ENCODE data around the gene PTAR1. TPM values are rescaled to one million over a fixed set of nuclear protein-coding genes. Genes with fewer than 3 reads are reported as not detected.

The PTAR1 gene
- total RNA-seq, 1 experiment from 2014 or later, result 32.2 TPM

DNA sequence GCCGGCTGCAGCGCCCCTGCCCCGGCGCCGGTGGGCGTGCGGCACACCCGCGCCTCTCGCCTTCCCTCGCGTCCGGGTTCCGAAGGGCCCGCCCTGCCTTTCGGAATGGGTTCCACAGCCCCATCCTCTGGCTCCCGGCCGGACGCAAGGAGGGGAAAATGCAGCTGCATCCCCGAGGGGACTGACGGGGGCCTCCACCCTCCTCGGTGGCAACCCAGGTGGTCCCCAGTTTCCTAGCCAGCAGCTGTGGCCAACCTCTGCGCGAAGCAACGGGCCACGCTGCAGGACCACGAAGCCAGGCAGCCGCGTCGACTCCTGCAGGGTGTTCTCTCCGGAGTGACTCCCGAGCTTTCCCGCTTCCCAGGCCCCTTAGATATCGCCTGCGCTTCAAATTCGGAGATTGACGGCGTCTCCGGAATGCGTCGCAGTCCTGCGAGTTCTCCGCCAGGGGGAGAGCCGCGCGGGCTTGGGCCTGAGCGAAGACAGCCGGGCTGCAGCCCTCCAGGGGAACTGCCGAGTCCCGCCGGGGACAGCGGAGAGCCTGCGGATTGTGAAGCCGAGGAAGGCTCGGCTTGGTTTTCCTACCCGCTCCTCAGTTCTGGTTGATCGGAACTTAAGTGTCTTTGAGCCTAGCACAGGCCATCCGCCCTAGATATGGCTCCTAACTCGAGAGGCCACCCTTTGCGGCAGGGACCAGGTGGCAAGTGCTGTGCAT lies 87.1 kb downstream of the PTAR1 start (continued):
- TF ChIP-seq SP1 (IDR thresholded peaks at IDR 0.05; ENCODE audit: low read depth), result no peak
- peak; percentile 63 for TF ChIP-seq RAD21 (IDR thresholded peaks at IDR 0.05; ENCODE audit: low read depth)

DNA sequence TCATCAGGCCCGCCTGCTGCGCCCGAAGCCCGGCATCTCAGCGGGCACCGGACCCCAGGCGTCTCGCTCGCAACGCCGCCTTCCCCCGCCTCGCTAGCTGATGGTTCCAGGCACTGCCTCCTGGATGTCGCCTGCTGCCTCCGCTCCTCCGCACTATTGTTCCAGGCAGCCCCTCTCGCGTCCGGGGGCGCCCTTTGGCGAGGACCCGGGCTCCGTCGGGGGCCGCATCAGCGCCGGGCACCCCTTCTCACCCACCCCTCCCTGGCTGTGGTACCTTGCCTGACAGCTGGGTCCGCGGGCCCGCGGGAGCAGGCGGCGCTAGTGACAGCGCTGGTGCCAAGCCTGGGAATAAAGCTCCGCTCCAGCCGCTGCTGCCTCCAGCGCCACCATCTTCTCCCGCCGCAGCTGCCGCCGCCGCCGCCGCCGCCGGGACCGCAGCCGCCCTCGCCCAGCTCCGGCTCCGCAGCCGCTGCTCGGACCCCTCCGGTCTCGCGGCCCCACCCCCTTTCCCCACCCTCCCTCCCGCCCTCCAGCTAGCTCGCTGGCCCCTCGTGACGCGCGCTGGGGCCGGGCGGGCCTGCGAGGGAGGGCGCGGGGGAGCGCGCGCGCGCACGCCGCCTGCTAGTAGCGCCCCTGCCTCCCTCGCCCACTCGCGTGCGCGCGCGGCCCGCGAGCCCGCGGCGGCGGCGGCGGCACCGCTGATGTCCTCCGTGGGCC lies 87.8 kb downstream of the PTAR1 start, which contains the start of gene APBA1:
APBA1 (minus strand) TSS at position 493 of the 717 bp plus-strand sequence.
- Histone ChIP-seq H3K4me3 (replicated peaks in 1 of 2; ENCODE audit: low read depth in 1 of 2, low read length in 2 of 2) (peak within 1 kb of the TSS; percentile 47 to 55), H3K79me2 (ENCODE audit: insufficient read depth, low read length) (no peaks in the 10 kb centered on the region), H3K27ac (ENCODE audit: low read depth, low read length) (peak within 1 kb of the TSS; percentile 1; the same call in 1 of the 2 replicates), H3K9me2 (ENCODE audit: insufficient read depth) (no peaks in the 10 kb centered on the region), H3K4me2 (ENCODE audit: low read length) (peak within 1 kb of the TSS; percentile 90), H3K9ac (ENCODE audit: low read length) (peak within 1 kb of the TSS; percentile 37), H4K20me1 (ENCODE audit: insufficient read depth) (no peaks in the 10 kb centered on the region), H3K36me3 (ENCODE audit: control insufficient read depth in 1 of 2, insufficient read depth in 2 of 2, low read length in 2 of 2) (no peaks in the 10 kb centered on the region), H2AFZ (ENCODE audit: low read depth, low read length, poor library complexity, severe bottlenecking) (peak within 1 kb of the TSS; percentile 95), H3K27me3 (ENCODE audit: insufficient read depth, low read length) (peaks cover 10% of the 10 kb centered on the region; the same call in 1 of the 2 replicates), H3K9me3 (ENCODE audit: control insufficient read depth in 1 of 2, insufficient read depth in 1 of 2, low read depth in 1 of 2, low read length in 2 of 2) (no peaks in the 10 kb centered on the region), H3K4me1 (ENCODE audit: control insufficient read depth in 1 of 2, insufficient read depth in 2 of 2, low read length in 2 of 2) (peaks cover 3 to 14% of the 10 kb centered on the region in 2 experiments; a peak in 3 of 4 replicates)
- ChIA-PET CTCF (interaction anchor here (0.9 to 3.0 kb wide), 15 partner anchors 10 to 439 kb away, joined by 3 to 12 read pairs (median 5); no protein-coding TSS in a partner anchor), POLR2A (no interaction called here), RAD21 (ENCODE audit: low non-redundant PET in 1 of 2, low total read pairs in 2 of 2, uncharacterized antibody in 2 of 2, unreplicated experiment in 2 of 2) (interaction anchor here in 1 of 2 experiments (1.9 kb wide), 1 partner anchor 248 kb away, joined by 5 read pairs; no protein-coding TSS in a partner anchor)
- DNase-seq (ENCODE audit: low read depth, low spot score), result no peak
- no TSS peak for BruUV-seq (replicated peaks)
- intact Hi-C loops (cut with micrococcal nuclease), result loop anchor here (1.0 to 5.0 kb wide), 5 partner anchors 85 to 260 kb away; no protein-coding TSS in a partner anchor
- peak; percentile 56 for ATAC-seq
- TF ChIP-seq SRF (IDR thresholded peaks at IDR 0.05; ENCODE audit: low read depth), result no peak
- TF ChIP-seq CBX3 (IDR thresholded peaks at IDR 0.05; ENCODE audit: low read depth), result no peak
- no peak for TF ChIP-seq EZH2 (IDR thresholded peaks at IDR 0.05)
- no peak for TF ChIP-seq TCF7L2 (IDR thresholded peaks at IDR 0.05; ENCODE audit: borderline replicate concordance, extremely low read depth, insufficient read depth, insufficient read length)
- no peak for TF ChIP-seq POLR2AphosphoS5 (IDR thresholded peaks at IDR 0.05; ENCODE audit: low read depth, low read length)
- no peak for TF ChIP-seq CEBPB (IDR thresholded peaks at IDR 0.05; ENCODE audit: low read depth)
- TF ChIP-seq, protein P1, sequence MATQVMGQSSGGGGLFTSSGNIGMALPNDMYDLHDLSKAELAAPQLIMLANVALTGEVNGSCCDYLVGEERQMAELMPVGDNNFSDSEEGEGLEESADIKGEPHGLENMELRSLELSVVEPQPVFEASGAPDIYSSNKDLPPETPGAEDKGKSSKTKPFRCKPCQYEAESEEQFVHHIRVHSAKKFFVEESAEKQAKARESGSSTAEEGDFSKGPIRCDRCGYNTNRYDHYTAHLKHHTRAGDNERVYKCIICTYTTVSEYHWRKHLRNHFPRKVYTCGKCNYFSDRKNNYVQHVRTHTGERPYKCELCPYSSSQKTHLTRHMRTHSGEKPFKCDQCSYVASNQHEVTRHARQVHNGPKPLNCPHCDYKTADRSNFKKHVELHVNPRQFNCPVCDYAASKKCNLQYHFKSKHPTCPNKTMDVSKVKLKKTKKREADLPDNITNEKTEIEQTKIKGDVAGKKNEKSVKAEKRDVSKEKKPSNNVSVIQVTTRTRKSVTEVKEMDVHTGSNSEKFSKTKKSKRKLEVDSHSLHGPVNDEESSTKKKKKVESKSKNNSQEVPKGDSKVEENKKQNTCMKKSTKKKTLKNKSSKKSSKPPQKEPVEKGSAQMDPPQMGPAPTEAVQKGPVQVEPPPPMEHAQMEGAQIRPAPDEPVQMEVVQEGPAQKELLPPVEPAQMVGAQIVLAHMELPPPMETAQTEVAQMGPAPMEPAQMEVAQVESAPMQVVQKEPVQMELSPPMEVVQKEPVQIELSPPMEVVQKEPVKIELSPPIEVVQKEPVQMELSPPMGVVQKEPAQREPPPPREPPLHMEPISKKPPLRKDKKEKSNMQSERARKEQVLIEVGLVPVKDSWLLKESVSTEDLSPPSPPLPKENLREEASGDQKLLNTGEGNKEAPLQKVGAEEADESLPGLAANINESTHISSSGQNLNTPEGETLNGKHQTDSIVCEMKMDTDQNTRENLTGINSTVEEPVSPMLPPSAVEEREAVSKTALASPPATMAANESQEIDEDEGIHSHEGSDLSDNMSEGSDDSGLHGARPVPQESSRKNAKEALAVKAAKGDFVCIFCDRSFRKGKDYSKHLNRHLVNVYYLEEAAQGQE (IDR thresholded peaks at IDR 0.05; ENCODE audit: low read depth), result no peak
- TF ChIP-seq JUND (IDR thresholded peaks at IDR 0.05), result no peak
- no peak for TF ChIP-seq ELF1 (IDR thresholded peaks at IDR 0.05; ENCODE audit: borderline replicate concordance, low read depth)
- TF ChIP-seq, protein P2, sequence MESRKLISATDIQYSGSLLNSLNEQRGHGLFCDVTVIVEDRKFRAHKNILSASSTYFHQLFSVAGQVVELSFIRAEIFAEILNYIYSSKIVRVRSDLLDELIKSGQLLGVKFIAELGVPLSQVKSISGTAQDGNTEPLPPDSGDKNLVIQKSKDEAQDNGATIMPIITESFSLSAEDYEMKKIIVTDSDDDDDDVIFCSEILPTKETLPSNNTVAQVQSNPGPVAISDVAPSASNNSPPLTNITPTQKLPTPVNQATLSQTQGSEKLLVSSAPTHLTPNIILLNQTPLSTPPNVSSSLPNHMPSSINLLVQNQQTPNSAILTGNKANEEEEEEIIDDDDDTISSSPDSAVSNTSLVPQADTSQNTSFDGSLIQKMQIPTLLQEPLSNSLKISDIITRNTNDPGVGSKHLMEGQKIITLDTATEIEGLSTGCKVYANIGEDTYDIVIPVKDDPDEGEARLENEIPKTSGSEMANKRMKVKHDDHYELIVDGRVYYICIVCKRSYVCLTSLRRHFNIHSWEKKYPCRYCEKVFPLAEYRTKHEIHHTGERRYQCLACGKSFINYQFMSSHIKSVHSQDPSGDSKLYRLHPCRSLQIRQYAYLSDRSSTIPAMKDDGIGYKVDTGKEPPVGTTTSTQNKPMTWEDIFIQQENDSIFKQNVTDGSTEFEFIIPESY (IDR thresholded peaks at IDR 0.05; ENCODE audit: extremely low read depth, insufficient replicate concordance, low read length), result no peak
- no peak for TF ChIP-seq POLR2A (IDR thresholded peaks at IDR 0.05; ENCODE audit: borderline replicate concordance, extremely low read depth, insufficient read depth, insufficient read length)
- no peak for TF ChIP-seq ZNF274 (IDR thresholded peaks at IDR 0.05; ENCODE audit: low read depth, low read length)
- TF ChIP-seq, protein P3, sequence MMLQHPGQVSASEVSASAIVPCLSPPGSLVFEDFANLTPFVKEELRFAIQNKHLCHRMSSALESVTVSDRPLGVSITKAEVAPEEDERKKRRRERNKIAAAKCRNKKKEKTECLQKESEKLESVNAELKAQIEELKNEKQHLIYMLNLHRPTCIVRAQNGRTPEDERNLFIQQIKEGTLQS (IDR thresholded peaks at IDR 0.05), result no peak
- TF ChIP-seq RAD21 (IDR thresholded peaks at IDR 0.05; ENCODE audit: low read depth), result no peak
